HEK293 (cell line): ENCODE results near the gene SFXN2.

Experiments
- OSR2 ChIP-seq: fragments of 450-650 bp; formaldehyde crosslinking; IDR thresholded peaks from 2 replicates; pipeline ENCODE4 v1.5.1; 2016; ENCODE audit warnings: missing biosample characterization, missing genetic modification characterization
- YY1 ChIP-seq: fragments of 450-650 bp; formaldehyde crosslinking; IDR thresholded peaks from 2 replicates; pipeline ENCODE4 v1.5.1; 2018; ENCODE audit warnings: missing biosample characterization, missing genetic modification characterization
- ZNF10 ChIP-seq: fragments of 450-650 bp; formaldehyde crosslinking; IDR thresholded peaks from 2 replicates; pipeline ENCODE4 v1.5.1; 2017; ENCODE audit warnings: missing biosample characterization, missing genetic modification characterization
- TF ChIP-seq, protein P1 (sequence below): fragments of 450-650 bp; formaldehyde crosslinking; IDR thresholded peaks from 2 replicates; pipeline ENCODE4 v1.5.1; 2016; ENCODE audit warnings: missing biosample characterization, missing genetic modification characterization
- TF ChIP-seq, protein P2 (sequence below): IDR thresholded peaks from 2 replicates; pipeline ENCODE4 v1.6.1; 2011; ENCODE audit warnings: mild to moderate bottlenecking, low read depth, low read length, borderline replicate concordance

DNA sequence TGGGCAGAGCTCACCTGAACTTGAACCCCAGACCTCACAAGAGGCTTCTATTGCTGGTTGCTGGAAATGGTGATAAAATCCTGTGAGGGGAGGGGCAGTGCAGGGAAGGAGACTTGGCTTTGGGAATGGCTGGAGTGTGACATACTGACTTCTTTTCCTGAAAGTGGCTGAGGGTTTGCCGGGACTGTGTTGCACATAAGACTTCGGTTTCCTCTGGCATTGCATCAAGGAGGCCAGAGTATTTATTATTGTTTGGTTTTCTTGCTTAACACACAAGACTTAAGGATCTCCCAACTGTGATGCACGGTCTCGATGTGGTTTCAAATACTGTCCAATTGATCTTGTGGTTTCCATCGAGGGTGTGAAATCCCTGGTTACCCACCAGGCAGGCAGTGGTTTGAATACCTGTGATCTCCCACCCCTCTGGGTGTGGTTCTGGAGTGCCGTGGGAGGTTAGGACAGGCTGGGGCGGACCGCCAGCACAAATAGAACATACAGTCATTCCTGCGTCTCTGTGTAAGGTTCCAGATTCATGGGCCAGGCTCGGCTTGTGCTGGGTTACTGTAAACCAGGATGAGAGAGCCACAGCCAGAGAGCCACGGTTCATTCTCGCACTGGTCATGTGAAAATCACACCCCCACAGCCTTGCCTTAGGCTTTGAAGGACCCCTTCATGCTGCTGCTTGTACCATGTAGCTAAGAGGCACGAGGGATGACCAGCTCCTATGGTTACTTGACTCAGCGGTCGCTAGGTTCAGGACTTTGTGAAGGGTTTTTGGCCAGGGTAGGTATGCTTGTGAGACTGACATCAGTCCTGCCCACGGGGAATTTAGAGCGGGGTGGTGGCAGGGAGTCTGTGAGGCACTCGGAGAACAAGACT, 68.5 kb downstream of the SFXN2 start:
- no peak for TF ChIP-seq ZNF10 (tag by site-specific recombination)
- no peak for TF ChIP-seq YY1
- no peak for TF ChIP-seq OSR2
- TF ChIP-seq, protein P1, sequence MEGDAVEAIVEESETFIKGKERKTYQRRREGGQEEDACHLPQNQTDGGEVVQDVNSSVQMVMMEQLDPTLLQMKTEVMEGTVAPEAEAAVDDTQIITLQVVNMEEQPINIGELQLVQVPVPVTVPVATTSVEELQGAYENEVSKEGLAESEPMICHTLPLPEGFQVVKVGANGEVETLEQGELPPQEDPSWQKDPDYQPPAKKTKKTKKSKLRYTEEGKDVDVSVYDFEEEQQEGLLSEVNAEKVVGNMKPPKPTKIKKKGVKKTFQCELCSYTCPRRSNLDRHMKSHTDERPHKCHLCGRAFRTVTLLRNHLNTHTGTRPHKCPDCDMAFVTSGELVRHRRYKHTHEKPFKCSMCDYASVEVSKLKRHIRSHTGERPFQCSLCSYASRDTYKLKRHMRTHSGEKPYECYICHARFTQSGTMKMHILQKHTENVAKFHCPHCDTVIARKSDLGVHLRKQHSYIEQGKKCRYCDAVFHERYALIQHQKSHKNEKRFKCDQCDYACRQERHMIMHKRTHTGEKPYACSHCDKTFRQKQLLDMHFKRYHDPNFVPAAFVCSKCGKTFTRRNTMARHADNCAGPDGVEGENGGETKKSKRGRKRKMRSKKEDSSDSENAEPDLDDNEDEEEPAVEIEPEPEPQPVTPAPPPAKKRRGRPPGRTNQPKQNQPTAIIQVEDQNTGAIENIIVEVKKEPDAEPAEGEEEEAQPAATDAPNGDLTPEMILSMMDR (tag by site-specific recombination) = no peak
- TF ChIP-seq, protein P2, sequence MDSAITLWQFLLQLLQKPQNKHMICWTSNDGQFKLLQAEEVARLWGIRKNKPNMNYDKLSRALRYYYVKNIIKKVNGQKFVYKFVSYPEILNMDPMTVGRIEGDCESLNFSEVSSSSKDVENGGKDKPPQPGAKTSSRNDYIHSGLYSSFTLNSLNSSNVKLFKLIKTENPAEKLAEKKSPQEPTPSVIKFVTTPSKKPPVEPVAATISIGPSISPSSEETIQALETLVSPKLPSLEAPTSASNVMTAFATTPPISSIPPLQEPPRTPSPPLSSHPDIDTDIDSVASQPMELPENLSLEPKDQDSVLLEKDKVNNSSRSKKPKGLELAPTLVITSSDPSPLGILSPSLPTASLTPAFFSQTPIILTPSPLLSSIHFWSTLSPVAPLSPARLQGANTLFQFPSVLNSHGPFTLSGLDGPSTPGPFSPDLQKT = no peak
